ENCODE measurements around the gene CDK5. TPM values are rescaled to one million over a fixed set of nuclear protein-coding genes. Genes with fewer than 3 reads are reported as not detected.

The CDK5 gene
- total RNA-seq, 1 experiment from 2014 or later = 23.5 TPM

DNA sequence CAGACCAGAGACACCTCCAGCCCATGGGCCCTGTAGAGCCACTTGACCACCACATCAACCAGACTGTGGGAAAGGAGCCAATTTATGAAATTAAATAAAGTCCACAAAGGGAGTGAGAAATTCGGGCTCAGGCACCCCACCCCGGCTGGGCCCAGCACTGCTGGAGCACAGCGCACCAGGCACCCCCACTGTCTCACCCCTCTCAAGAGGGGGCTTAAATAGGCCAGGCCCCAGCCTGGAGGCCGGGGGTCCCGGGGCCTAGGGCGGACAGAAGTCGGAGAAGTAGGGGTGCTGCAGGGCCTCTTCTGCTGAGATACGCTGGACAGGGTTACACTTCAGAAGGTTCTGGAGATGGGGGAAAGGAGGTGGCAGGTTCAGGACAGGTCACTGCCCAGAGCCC is 3.9 kb downstream of the CDK5 start:
- H3K27ac Mint-ChIP-seq (ENCODE audit: unreplicated experiment) = no peak overlapping the region
- H3K36me3 Mint-ChIP-seq (ENCODE audit: insufficient read depth, unreplicated experiment) = peaks cover 26% of the 10 kb centered on the region
- peaks cover 13% of the 10 kb centered on the region for H3K4me1 Mint-ChIP-seq (ENCODE audit: low read depth, unreplicated experiment)
- TF ChIP-seq, protein P1, sequence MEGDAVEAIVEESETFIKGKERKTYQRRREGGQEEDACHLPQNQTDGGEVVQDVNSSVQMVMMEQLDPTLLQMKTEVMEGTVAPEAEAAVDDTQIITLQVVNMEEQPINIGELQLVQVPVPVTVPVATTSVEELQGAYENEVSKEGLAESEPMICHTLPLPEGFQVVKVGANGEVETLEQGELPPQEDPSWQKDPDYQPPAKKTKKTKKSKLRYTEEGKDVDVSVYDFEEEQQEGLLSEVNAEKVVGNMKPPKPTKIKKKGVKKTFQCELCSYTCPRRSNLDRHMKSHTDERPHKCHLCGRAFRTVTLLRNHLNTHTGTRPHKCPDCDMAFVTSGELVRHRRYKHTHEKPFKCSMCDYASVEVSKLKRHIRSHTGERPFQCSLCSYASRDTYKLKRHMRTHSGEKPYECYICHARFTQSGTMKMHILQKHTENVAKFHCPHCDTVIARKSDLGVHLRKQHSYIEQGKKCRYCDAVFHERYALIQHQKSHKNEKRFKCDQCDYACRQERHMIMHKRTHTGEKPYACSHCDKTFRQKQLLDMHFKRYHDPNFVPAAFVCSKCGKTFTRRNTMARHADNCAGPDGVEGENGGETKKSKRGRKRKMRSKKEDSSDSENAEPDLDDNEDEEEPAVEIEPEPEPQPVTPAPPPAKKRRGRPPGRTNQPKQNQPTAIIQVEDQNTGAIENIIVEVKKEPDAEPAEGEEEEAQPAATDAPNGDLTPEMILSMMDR (IDR thresholded peaks at IDR 0.05; ENCODE audit: unreplicated experiment) = no peak
- H3K27me3 Mint-ChIP-seq (ENCODE audit: unreplicated experiment) = no peaks in the 10 kb centered on the region
- CTCF ChIA-PET = no interaction called here
- H3K9me3 Mint-ChIP-seq (ENCODE audit: low read depth, unreplicated experiment) = no peaks in the 10 kb centered on the region
- no peak for DNase-seq
- intact Hi-C loops (cut with micrococcal nuclease; ENCODE audit: unreplicated experiment) = no loop called here
- BruUV-seq (replicated peaks) = no TSS peak
- H3K4me3 Mint-ChIP-seq (ENCODE audit: low read depth, unreplicated experiment) = no peak overlapping the region

DNA sequence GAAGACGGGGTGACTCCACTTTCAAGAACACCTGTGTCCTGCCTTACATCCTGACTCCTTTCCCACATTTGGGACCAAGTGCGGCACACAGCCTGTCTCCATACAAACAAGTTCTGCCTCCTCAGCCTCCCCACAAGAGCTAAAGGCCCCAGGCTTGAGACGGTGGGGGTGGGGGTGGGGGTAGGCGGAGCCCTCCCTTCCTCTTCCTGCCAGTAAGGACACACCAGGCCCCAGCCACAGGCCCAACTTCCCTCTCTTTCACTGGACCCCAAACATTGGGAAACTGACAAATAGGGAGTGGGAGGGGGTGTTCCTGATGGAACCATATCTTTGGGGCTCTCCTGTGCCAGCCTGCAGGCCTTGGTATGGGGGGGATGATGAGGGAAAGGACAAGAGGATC is 4.6 kb downstream of the CDK5 start:
- Mint-ChIP-seq H3K36me3 (ENCODE audit: insufficient read depth, unreplicated experiment) (peaks cover 19% of the 10 kb centered on the region), H3K4me1 (ENCODE audit: low read depth, unreplicated experiment) (peaks cover 9% of the 10 kb centered on the region), H3K4me3 (ENCODE audit: low read depth, unreplicated experiment) (no peak overlapping the region), H3K27me3 (ENCODE audit: unreplicated experiment) (no peaks in the 10 kb centered on the region), H3K27ac (ENCODE audit: unreplicated experiment) (no peak overlapping the region), H3K9me3 (ENCODE audit: low read depth, unreplicated experiment) (no peaks in the 10 kb centered on the region)
- TF ChIP-seq, protein P1 (IDR thresholded peaks at IDR 0.05; ENCODE audit: unreplicated experiment) = no peak
- CTCF ChIA-PET = interaction anchor here (0.6 kb wide), 1 partner anchor 42 kb away, joined by 3 read pairs; no protein-coding TSS in a partner anchor
- DNase-seq = no peak
- no TSS peak for BruUV-seq (replicated peaks)
- intact Hi-C loops (cut with micrococcal nuclease; ENCODE audit: unreplicated experiment) = no loop called here

DNA sequence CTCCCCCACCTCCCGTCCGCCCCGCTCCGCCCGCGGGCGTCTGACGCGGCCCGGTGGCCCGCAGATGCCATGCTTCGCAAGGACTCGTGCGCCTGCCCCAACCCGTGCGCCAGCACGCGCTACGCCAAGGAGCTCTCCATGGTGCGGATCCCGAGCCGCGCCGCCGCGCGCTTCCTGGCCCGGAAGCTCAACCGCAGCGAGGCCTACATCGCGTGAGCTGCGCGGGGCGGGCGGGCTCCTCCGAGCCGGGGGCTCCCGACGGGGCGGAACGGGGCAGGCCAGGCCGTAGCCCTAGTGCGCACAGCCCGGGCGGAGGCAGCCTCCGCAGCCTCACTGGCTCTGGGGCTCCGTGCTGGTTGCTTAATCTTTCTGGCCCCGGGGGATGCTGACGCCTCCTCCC is 6.6 kb downstream of the CDK5 start:
- Mint-ChIP-seq H3K36me3 (ENCODE audit: insufficient read depth, unreplicated experiment) (peaks cover 4% of the 10 kb centered on the region), H3K4me3 (ENCODE audit: low read depth, unreplicated experiment) (no peak overlapping the region), H3K27me3 (ENCODE audit: unreplicated experiment) (no peaks in the 10 kb centered on the region), H3K9me3 (ENCODE audit: low read depth, unreplicated experiment) (no peaks in the 10 kb centered on the region), H3K27ac (ENCODE audit: unreplicated experiment) (no peak overlapping the region), H3K4me1 (ENCODE audit: low read depth, unreplicated experiment) (no peaks in the 10 kb centered on the region)
- no TSS peak for BruUV-seq (replicated peaks)
- intact Hi-C loops (cut with micrococcal nuclease; ENCODE audit: unreplicated experiment) = no loop called here
- no peak for DNase-seq
- TF ChIP-seq, protein P1 (IDR thresholded peaks at IDR 0.05; ENCODE audit: unreplicated experiment) = no peak
- CTCF ChIA-PET = interaction anchor here (1.3 kb wide), 1 partner anchor 8 kb away, joined by 3 read pairs; the partner anchor contains the start of gene SLC4A2

DNA sequence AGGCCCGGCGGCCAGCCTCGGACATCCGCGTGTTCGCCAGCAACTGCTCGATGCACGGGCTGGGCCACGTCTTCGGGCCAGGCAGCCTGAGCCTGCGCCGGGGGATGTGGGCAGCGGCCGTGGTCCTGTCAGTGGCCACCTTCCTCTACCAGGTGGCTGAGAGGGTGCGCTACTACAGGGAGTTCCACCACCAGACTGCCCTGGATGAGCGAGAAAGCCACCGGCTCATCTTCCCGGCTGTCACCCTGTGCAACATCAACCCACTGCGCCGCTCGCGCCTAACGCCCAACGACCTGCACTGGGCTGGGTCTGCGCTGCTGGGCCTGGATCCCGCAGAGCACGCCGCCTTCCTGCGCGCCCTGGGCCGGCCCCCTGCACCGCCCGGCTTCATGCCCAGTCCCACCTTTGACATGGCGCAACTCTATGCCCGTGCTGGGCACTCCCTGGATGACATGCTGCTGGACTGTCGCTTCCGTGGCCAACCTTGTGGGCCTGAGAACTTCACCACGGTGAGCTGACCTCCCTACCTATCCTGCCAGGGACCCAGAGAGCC is 8.7 kb downstream of the CDK5 start:
- DNase-seq = no peak
- intact Hi-C loops (cut with micrococcal nuclease; ENCODE audit: unreplicated experiment) = no loop called here
- H3K4me3 Mint-ChIP-seq (ENCODE audit: low read depth, unreplicated experiment) = no peak overlapping the region
- CTCF ChIA-PET = interaction anchor here (0.7 kb wide), 1 partner anchor 53 kb away, joined by 5 read pairs; no protein-coding TSS in a partner anchor
- no peaks in the 10 kb centered on the region for H3K27me3 Mint-ChIP-seq (ENCODE audit: unreplicated experiment)
- no TSS peak for BruUV-seq (replicated peaks)
- H3K36me3 Mint-ChIP-seq (ENCODE audit: insufficient read depth, unreplicated experiment) = peaks cover 7% of the 10 kb centered on the region
- H3K27ac Mint-ChIP-seq (ENCODE audit: unreplicated experiment) = no peak overlapping the region
- H3K9me3 Mint-ChIP-seq (ENCODE audit: low read depth, unreplicated experiment) = no peaks in the 10 kb centered on the region
- TF ChIP-seq, protein P1 (IDR thresholded peaks at IDR 0.05; ENCODE audit: unreplicated experiment) = no peak
- H3K4me1 Mint-ChIP-seq (ENCODE audit: low read depth, unreplicated experiment) = no peaks in the 10 kb centered on the region

Data from Calu3 (cell line).